H54 (cell line): ENCODE data around the gene OR10T2.
"Not testable (repeated sequence)": the region's sequence is repeated elsewhere in the genome, so short reads cannot be mapped to it uniquely, and the experiment has no call there.

Experiments
- DNase-seq: peaks from one replicate; pipeline ENCODE4 v3.0.0; 2011; ENCODE audit warnings: low spot score, mixed read lengths; ENCODE audit not compliant: insufficient read length
- FAIRE-seq: peaks from 3 replicates; lab custom pipeline; 2011; peaks lifted over from hg19 to GRCh38; lab: Jason Lieb, UNC
- POLR2A ChIP-seq: IDR thresholded peaks from 2 replicates; pipeline ENCODE4 v1.6.1; 2011; ENCODE audit warnings: low read depth, mild to moderate bottlenecking, low read length

Gene OR10T2

DNA sequence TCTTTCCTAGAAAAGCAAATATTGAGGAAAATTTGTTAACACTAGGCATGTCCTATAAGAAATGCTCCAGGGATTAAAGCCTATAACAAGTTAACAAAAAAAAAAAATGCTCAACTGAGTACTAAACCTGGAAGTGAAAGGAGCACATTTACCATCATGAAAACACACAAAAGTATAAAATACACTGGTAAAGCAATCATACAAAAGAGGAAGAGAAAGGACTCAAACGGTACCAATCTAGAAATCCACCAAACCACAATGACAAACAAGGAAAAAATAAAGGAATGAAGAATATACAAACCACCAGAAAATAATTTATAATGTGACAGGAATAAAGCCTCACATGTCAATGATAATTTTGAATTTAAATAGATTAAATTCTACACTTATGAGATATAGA, 24.4 kb downstream of the OR10T2 start:
- DNase-seq, result no peak
- no peak for TF ChIP-seq POLR2A
- FAIRE-seq, result no peak

- DNase-seq, FAIRE-seq: not testable (repeated sequence)
These were observed 25.2 kb downstream of the OR10T2 start for GRCh38 chr1:158374101-158374500.

GRCh38 chr1:158371188-158371953, 27.9 kb downstream of the OR10T2 start:
- TF ChIP-seq POLR2A, result no peak
- no peak for DNase-seq
- no peak for FAIRE-seq

- FAIRE-seq, result no peak
- TF ChIP-seq POLR2A, result no peak
- DNase-seq, result no peak
These were observed 32.5 kb downstream of the OR10T2 start for GRCh38 chr1:158366783-158367182.

GRCh38 chr1:158362941-158363340, 36.3 kb downstream of the OR10T2 start:
- DNase-seq, result no peak
- no peak for FAIRE-seq
- no peak for TF ChIP-seq POLR2A

DNA sequence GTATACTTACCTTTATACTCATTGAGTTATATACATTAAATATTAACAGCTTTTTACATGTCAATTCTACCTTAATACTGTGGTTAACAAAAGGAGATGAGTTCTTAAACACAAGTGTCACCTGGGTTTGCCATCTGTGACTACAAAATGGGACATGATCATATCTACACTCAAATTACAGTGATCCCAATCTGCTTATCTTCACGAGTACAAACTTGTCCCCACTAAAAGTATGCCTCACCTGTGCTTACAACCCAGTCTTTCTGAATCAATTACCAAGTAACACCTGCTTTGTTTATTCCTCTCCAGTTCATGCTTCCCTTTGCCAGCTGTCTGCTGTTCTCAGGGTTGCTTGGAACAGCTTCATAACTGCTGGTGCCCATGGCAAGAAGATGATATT, 36.8 kb downstream of the OR10T2 start:
- no peak for FAIRE-seq
- DNase-seq, result no peak
- no peak for TF ChIP-seq POLR2A

- FAIRE-seq (no peak), DNase-seq (no peak)
- no peak for TF ChIP-seq POLR2A
These were observed 41.8 kb downstream of the OR10T2 start for GRCh38 chr1:158357441-158357840.

- no peak for TF ChIP-seq POLR2A
- no peak for FAIRE-seq
- DNase-seq, result no peak
These were observed 42.6 kb downstream of the OR10T2 start for GRCh38 chr1:158356616-158357015.

DNA sequence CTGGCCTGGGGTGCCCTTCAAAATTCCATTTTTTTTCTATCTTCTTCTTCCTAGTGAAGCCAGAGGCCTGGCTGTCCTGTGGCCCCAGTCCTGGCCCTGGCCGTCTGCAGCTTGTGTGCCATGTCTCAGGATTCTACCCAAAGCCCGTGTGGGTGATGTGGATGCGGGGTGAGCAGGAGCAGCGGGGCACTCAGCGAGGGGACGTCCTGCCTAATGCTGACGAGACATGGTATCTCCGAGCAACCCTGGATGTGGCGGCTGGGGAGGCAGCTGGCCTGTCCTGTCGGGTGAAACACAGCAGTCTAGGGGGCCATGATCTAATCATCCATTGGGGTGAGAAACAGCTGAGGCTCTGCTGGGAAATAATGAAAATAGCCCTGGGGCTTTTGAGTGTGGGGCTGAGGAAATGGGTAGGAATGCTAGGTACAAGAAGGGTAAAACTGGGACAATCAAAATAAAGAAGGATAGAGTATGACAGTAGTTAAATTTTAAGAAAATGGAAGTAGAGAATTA, 43.4 kb downstream of the OR10T2 start:
- no peak for FAIRE-seq
- DNase-seq, result no peak
- TF ChIP-seq POLR2A, result no peak

DNA sequence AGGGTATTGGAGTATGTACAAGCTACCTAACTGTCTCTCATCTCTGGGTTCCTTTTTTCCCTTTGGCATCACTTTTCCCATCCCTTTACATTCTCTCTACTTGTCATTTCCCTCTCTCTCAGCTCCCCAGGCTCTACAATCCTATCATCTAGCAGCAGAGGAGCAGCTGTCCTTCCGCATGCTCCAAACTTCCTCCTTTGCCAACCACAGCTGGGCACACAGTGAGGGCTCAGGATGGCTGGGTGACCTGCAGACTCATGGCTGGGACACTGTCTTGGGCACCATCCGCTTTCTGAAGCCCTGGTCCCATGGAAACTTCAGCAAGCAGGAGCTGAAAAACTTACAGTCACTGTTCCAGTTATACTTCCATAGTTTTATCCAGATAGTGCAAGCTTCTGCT, 45.0 kb downstream of the OR10T2 start:
- TF ChIP-seq POLR2A, result no peak
- no peak for DNase-seq
- no peak for FAIRE-seq

- DNase-seq, result no peak
- no peak for TF ChIP-seq POLR2A
- no peak for FAIRE-seq
These were observed 45.8 kb downstream of the OR10T2 start, which contains the start of gene CD1E for GRCh38 chr1:158353303-158354075. Gene CD1E, plus strand, starts transcription at chr1:158353894. Its CDS starts 95 bp downstream, at chr1:158353989.

- not testable (repeated sequence) for FAIRE-seq, DNase-seq
These were observed 50.3 kb downstream of the OR10T2 start for GRCh38 chr1:158348946-158349345.
